ENCODE measurements around the gene ZNF324B. TPM values are rescaled to one million over a fixed set of nuclear protein-coding genes. Genes with fewer than 3 reads are reported as not detected.

ZNF324B gene
- total and polyA plus RNA-seq, 2 of the 8 experiments (the other 6 are each of a cell fraction or from before 2014, with no cell fraction given), result 2.9 to 6.0 TPM

DNA sequence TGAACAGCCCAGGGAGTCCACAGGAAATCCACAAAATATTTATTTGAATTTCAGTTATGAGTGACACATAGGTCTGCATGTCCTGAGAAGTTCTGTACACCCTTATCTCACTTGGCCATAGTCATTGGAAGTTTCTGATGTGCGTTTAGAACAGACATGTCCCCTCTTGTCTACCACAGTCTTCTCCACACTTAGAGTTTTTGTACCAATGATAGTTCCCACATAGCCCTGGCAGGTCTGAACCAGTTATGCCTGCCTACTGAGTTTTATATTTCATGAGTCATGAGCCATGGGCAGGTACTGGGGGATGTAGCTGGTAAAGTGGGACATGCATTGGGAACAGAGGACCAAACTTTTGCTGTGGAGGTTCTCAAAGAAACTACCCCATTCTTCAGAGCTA lies 22.8 kb upstream of the ZNF324B start:
- Histone ChIP-seq H4K5ac (ENCODE audit: insufficient read length, low read depth, low read length) (no peak overlapping the region), H2BK20ac (ENCODE audit: low read length) (no peak overlapping the region), H3K79me2 (ENCODE audit: control insufficient read depth in 1 of 2, insufficient read depth in 2 of 2, low read length in 2 of 2) (no peaks in the 10 kb centered on the region; a peak in 1 of 4 replicates), H3K18ac (ENCODE audit: extremely low read depth, low read length) (no peak overlapping the region), H3K23ac (ENCODE audit: insufficient read length) (no peak overlapping the region), H3K14ac (ENCODE audit: insufficient read length) (no peak overlapping the region), H2BK5ac (ENCODE audit: low read depth, low read length) (no peak overlapping the region), H3K27me3 (replicated peaks in 1 of 4; ENCODE audit: control insufficient read depth in 3 of 4, extremely low read depth in 1 of 4, insufficient read depth in 3 of 4, low read length in 3 of 4) (no peaks in the 10 kb centered on the region), H3K4ac (replicated peaks; ENCODE audit: insufficient read length, low read depth, low read length) (no peak overlapping the region), H2AK5ac (ENCODE audit: low read depth, low read length) (no peak overlapping the region), H3K36me3 (ENCODE audit: control insufficient read depth in 2 of 4, insufficient read depth in 4 of 4, low read length in 3 of 4) (peaks cover 0 to 23% (median 9%) of the 10 kb centered on the region in 4 experiments; a peak in 5 of 8 replicates), H4K91ac (replicated peaks; ENCODE audit: insufficient read length, low read length) (no peak overlapping the region), H3K4me3 (ENCODE audit: extremely low read depth in 1 of 4, insufficient read depth in 2 of 4, low read depth in 3 of 4, low read length in 4 of 4) (no peak overlapping the region), H4K20me1 (replicated peaks in 1 of 2; ENCODE audit: control insufficient read depth in 1 of 2, insufficient read depth in 2 of 2, low read length in 2 of 2) (no peaks in the 10 kb centered on the region), H4K8ac (ENCODE audit: extremely low read depth, insufficient read depth, low read length) (no peak overlapping the region), H3K56ac (replicated peaks; ENCODE audit: insufficient read length, low read depth, low read length) (no peak overlapping the region), H2BK120ac (replicated peaks; ENCODE audit: low read depth, low read length) (no peak overlapping the region), H3K4me1 (replicated peaks in 1 of 4; ENCODE audit: control insufficient read depth in 3 of 4, insufficient read depth in 4 of 4, low read length in 3 of 4) (no peaks in the 10 kb centered on the region), H3K4me2 (ENCODE audit: insufficient read depth in 1 of 2, low read depth in 2 of 2, low read length in 2 of 2) (no peak overlapping the region), H2BK12ac (ENCODE audit: low read depth, low read length) (no peak overlapping the region), H2AFZ (ENCODE audit: low read length) (no peak overlapping the region), H2BK15ac (ENCODE audit: low read length) (no peak overlapping the region), H3K79me1 (ENCODE audit: low read depth, low read length) (no peaks in the 10 kb centered on the region), H3K27ac (ENCODE audit: low read depth, low read length) (no peak overlapping the region), H3K9ac (replicated peaks in 1 of 4; ENCODE audit: extremely low read depth in 1 of 4, low read depth in 3 of 4, low read length in 3 of 4) (no peak overlapping the region), H3K9me3 (ENCODE audit: insufficient read depth in 2 of 2, low read depth in 1 of 2, low read length in 1 of 2) (peaks cover 67 to 77% of the 10 kb centered on the region in 2 experiments), H3K23me2 (ENCODE audit: low read depth, low read length) (no peaks in the 10 kb centered on the region)
- WGBS, 2 experiments (ENCODE audit: extremely low coverage in 1 of 2, insufficient coverage in 1 of 2, insufficient read length in 1 of 2, insufficient replicate concordance in 2 of 2, low coverage in 1 of 2, low lambda C conversion rate in 2 of 2, missing lambda C conversion rate in 1 of 2), result 53% methylated on average over 1 of the region's 1 CpG; no CpG with 5 or more reads in 1 of the 2 experiments
- FAIRE-seq (no peak), DNase-seq (ENCODE audit: low read depth in 1 of 2, low spot score in 2 of 2) (no peak)
- POLR2A ChIA-PET (ENCODE audit: partially characterized antibody), result interaction anchor here (1.0 kb wide), 1 partner anchor 21 kb away, joined by 3 read pairs; no protein-coding TSS in a partner anchor
- CTCF ChIA-PET (ENCODE audit: partially characterized antibody), result no interaction called here
- TF ChIP-seq, protein P1, sequence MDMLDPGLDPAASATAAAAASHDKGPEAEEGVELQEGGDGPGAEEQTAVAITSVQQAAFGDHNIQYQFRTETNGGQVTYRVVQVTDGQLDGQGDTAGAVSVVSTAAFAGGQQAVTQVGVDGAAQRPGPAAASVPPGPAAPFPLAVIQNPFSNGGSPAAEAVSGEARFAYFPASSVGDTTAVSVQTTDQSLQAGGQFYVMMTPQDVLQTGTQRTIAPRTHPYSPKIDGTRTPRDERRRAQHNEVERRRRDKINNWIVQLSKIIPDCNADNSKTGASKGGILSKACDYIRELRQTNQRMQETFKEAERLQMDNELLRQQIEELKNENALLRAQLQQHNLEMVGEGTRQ (IDR thresholded peaks at IDR 0.05; ENCODE audit: low read length), result no peak
- TF ChIP-seq GTF2F1 (IDR thresholded peaks at IDR 0.05; ENCODE audit: borderline replicate concordance, low read depth, low read length) (no peak), SIN3A (conservative IDR thresholded peaks at IDR 0.05 in 1 of 2, IDR thresholded peaks at IDR 0.05 in 1 of 2; ENCODE audit: low read depth in 1 of 2, low read length in 2 of 2) (no peak), HDAC6 (IDR thresholded peaks at IDR 0.05; ENCODE audit: low read depth, low read length) (no peak), SUZ12 (IDR thresholded peaks at IDR 0.05; ENCODE audit: low read length) (no peak), CEBPB (IDR thresholded peaks at IDR 0.05; ENCODE audit: low read depth, low read length) (no peak), CHD2 (IDR thresholded peaks at IDR 0.05; ENCODE audit: low read length) (no peak), EZH2 (IDR thresholded peaks at IDR 0.05; ENCODE audit: low read depth, low read length, severe bottlenecking) (no peak), PHF8 (conservative IDR thresholded peaks at IDR 0.05; ENCODE audit: low read depth, low read length) (no peak), SRF (IDR thresholded peaks at IDR 0.05; ENCODE audit: low read depth, low read length) (no peak), FOSL1 (IDR thresholded peaks at IDR 0.05; ENCODE audit: insufficient read depth, low read depth, low read length) (no peak), JUN (IDR thresholded peaks at IDR 0.05; ENCODE audit: low read depth, low read length) (no peak)
- TF ChIP-seq, protein P2, sequence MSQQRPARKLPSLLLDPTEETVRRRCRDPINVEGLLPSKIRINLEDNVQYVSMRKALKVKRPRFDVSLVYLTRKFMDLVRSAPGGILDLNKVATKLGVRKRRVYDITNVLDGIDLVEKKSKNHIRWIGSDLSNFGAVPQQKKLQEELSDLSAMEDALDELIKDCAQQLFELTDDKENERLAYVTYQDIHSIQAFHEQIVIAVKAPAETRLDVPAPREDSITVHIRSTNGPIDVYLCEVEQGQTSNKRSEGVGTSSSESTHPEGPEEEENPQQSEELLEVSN (IDR thresholded peaks at IDR 0.05), result no peak

Measured in H1 (cell line).